K562 (cell line): Measurements from ENCODE around the gene SCML2. TPM values are rescaled to one million over a fixed set of nuclear protein-coding genes. Genes with fewer than 3 reads are reported as not detected.

Source experiments
- ATAC-seq: fragments of 200-7000 bp; cut with Tn5 transposase; 3 replicates; pipeline ENCODE4 v1.9.1; 2020; ENCODE audit warnings: moderate library complexity
- BruUV-seq: library from RNA; stranded (reverse); fragments of 400-500 nt; replicated peaks from 2 replicates; lab custom pipeline; 2021; lab: Mats Ljungman, UMichigan
- CTCF ChIA-PET: fragments of 300-600 bp; formaldehyde crosslinking; extraction: SDS; loops from one replicate; lab custom pipeline; 2021; ENCODE audit warnings: low intra/inter-chr PET ratio; lab: Yijun Ruan, JAX
- POLR2A ChIA-PET: fragments of 300-600, 350-650 bp; sonication (Branson Sonifier 250); formaldehyde crosslinking; extraction: SDS; loops from one replicate; lab custom pipeline; 2021; ENCODE audit warnings: antibody characterized with exemption, inconsistent platforms; lab: Yijun Ruan, JAX
- DNase-seq, 4 experiments: peaks; one replicate each; pipeline versions ENCODE4 v3.0.0 to v3.0.0-alpha.2; 2011 to 2018; ENCODE audit warnings: low spot score in 3 of 4, mixed read lengths in 3 of 4; ENCODE audit errors: extremely low read depth in 1 of 4
- FAIRE-seq: peaks from 2 replicates; lab custom pipeline; 2011; peaks lifted over from hg19 to GRCh38; lab: Jason Lieb, UNC
- H2AFZ ChIP-seq: 2 replicates; pipeline ENCODE4 v1.6.0; 2011; ENCODE audit warnings: low read depth, low read length, control low read depth, inconsistent platforms
- H3K27ac ChIP-seq: fragments of 200-600 bp; 3 replicates; pipeline ENCODE4 v1.8.0; 2011; ENCODE audit warnings: low read depth, mild to moderate bottlenecking, control low read depth, inconsistent platforms, low read length, moderate library complexity, mixed read lengths; ENCODE audit errors: extremely low read depth
- H3K27me3 ChIP-seq, 2 experiments: fragments of 300-600 bp in 1 of 2; 2 replicates in 1 of 2; 3 replicates in 1 of 2; pipeline versions ENCODE4 v1.6.0 to v1.8.0; 2011; ENCODE audit warnings: inconsistent platforms in 2 of 2, low read length in 2 of 2, mild to moderate bottlenecking in 1 of 2, mixed read lengths in 1 of 2, moderate library complexity in 1 of 2; ENCODE audit not compliant: control insufficient read depth in 2 of 2, insufficient read depth in 2 of 2
- H3K36me3 ChIP-seq: fragments of 300-600 bp; 3 replicates; pipeline ENCODE4 v1.8.0; 2011; ENCODE audit warnings: mild to moderate bottlenecking, low read length, inconsistent platforms; ENCODE audit not compliant: control insufficient read depth, insufficient read depth
- H3K4me1 ChIP-seq, 2 experiments: fragments of 200-600 bp in 1 of 2; replicated peaks in 1 of 2; 2 replicates in 1 of 2; 3 replicates in 1 of 2; pipeline versions ENCODE4 v1.5.1 to v1.8.0; 2011; ENCODE audit warnings: inconsistent platforms in 2 of 2, low read length in 2 of 2, mild to moderate bottlenecking in 1 of 2, mixed read lengths in 1 of 2, moderate library complexity in 1 of 2; ENCODE audit not compliant: control insufficient read depth in 2 of 2, insufficient read depth in 2 of 2
- H3K4me2 ChIP-seq: 2 replicates; pipeline ENCODE4 v1.6.1; 2011; ENCODE audit warnings: low read length, control low read depth, inconsistent platforms, mixed read lengths; ENCODE audit not compliant: insufficient read depth
- H3K4me3 ChIP-seq: fragments of 200-600 bp; sonication (generic), shearing (Covaris generic); 2 replicates; pipeline ENCODE4 v1.5.1; 2016; ENCODE audit warnings: control low read depth, inconsistent platforms
- H3K79me2 ChIP-seq: fragments of 200-600 bp; 3 replicates; pipeline ENCODE4 v1.8.0; 2011; ENCODE audit warnings: low read length, inconsistent platforms; ENCODE audit not compliant: control insufficient read depth, insufficient read depth
- H3K9ac ChIP-seq, 2 experiments: 2 replicates each; pipeline versions ENCODE4 v1.6.0 to v1.6.1; 2011; ENCODE audit warnings: low read depth in 2 of 2, low read length in 2 of 2, control low read depth in 1 of 2, inconsistent platforms in 1 of 2, mild to moderate bottlenecking in 1 of 2, mixed read lengths in 1 of 2; ENCODE audit not compliant: insufficient read depth in 1 of 2
- H3K9me1 ChIP-seq: one replicate; pipeline ENCODE4 v1.6.0; 2011; ENCODE audit warnings: inconsistent platforms, mild to moderate bottlenecking, low read length, moderate library complexity; ENCODE audit not compliant: control insufficient read depth, insufficient read depth
- H3K9me3 ChIP-seq: replicated peaks from 2 replicates; pipeline ENCODE4 v1.5.1; 2011; ENCODE audit warnings: low read depth, low read length, inconsistent platforms; ENCODE audit not compliant: control insufficient read depth, insufficient read depth
- H4K20me1 ChIP-seq: replicated peaks from 2 replicates; pipeline ENCODE4 v1.6.1; 2011; ENCODE audit warnings: low read length, inconsistent platforms, mixed read lengths; ENCODE audit not compliant: control insufficient read depth, insufficient read depth
- CTCF ChIP-seq, 3 experiments: IDR thresholded peaks in 2 of 3; conservative IDR thresholded peaks in 1 of 3; 2 replicates each; pipeline ENCODE4 v1.5.1; 2011 to 2012; ENCODE audit warnings: low read length in 3 of 3, mild to moderate bottlenecking in 3 of 3, control low read depth in 2 of 3, improper control_type of control experiment in 1 of 3, inconsistent platforms in 1 of 3, low read depth in 1 of 3, mixed read lengths in 1 of 3, moderate library complexity in 1 of 3; ENCODE audit not compliant: insufficient read depth in 2 of 3
- ETV5 ChIP-seq: sonication (generic); formaldehyde crosslinking; IDR thresholded peaks from 2 replicates; pipeline ENCODE4 v1.4.0; 2020; ENCODE audit warnings: low read depth, mild to moderate bottlenecking, missing genetic modification reagents
- HMBOX1 ChIP-seq: sonication (generic); IDR thresholded peaks from 2 replicates; pipeline ENCODE4 v1.6.1; 2016
- HOMEZ ChIP-seq: fragments of 250-450 bp; sonication (Bioruptor Pico); IDR thresholded peaks from 2 replicates; pipeline ENCODE4 v1.4.0; 2020; ENCODE audit warnings: mild to moderate bottlenecking, moderate library complexity
- MEF2D ChIP-seq: conservative IDR thresholded peaks from 2 replicates; pipeline ENCODE4 v1.6.1; 2016; ENCODE audit warnings: low read depth, missing genetic modification characterization, missing compliant biosample characterization
- TAF1 ChIP-seq: IDR thresholded peaks from 2 replicates; pipeline ENCODE4 v1.6.1; 2011; ENCODE audit warnings: mild to moderate bottlenecking, low read length, moderate library complexity; ENCODE audit not compliant: insufficient read depth, control insufficient read depth, severe bottlenecking; ENCODE audit errors: extremely low read depth
- ZNF184 ChIP-seq: sonication (generic); formaldehyde crosslinking; IDR thresholded peaks from 2 replicates; pipeline ENCODE4 v1.5.0; 2020; ENCODE audit warnings: missing genetic modification reagents
- ZNF41 ChIP-seq: fragments of 250-450 bp; sonication (Bioruptor Pico); conservative IDR thresholded peaks from 2 replicates; pipeline ENCODE4 v1.4.0; 2020; ENCODE audit warnings: mild to moderate bottlenecking
- WGBS: fragments of 100-300 bp; shearing (Covaris generic); methylation state at CpG from one replicate; pipeline ENCODE4 v1.1.6; 2016; ENCODE audit warnings: low coverage, mixed read lengths; ENCODE audit not compliant: insufficient coverage; ENCODE audit errors: missing lambda C conversion rate; 5-methylcytosine and 5-hydroxymethylcytosine counted together
- in situ Hi-C: fragments of 300-500 bp; cut with MboI; formaldehyde crosslinking; loops from 4 replicates; pipeline ENCODE4 v1.15.0; 2018; ENCODE audit warnings: inconsistent platforms, mixed read lengths
- intact Hi-C: fragments of 100-400 bp; cut with micrococcal nuclease; formaldehyde crosslinking; loops from 2 replicates; pipeline ENCODE4 v1.14.2; 2022
- polyA plus RNA-seq, 8 experiments: library from polyadenylated mRNA; depleted of rRNA in 4 of 8; stranded (reverse) in 5 of 8; unstranded in 3 of 8; fragments of >200 nt; fragmentation: Nextera tagmentation in 2 of 8; fragmentation: Illumina TruSeq in 1 of 8; extraction: Ambion mirVana in 2 of 8; extraction: Trizol in 1 of 8; gene quantifications; 2 replicates each; pipeline versions ENCODE4 v1.2.1 to v1.2.3, GENCODE V29; 2011 to 2014; ENCODE audit warnings: inconsistent platforms in 1 of 8, missing spikeins in 1 of 8
- total RNA-seq, 7 experiments: library from RNA; depleted of rRNA in 6 of 7; stranded (reverse); fragments of >200 nt in 6 of 7; fragmentation: Illumina TruSeq in 2 of 7; extraction: Trizol in 2 of 7; gene quantifications; 2 replicates each; pipeline versions ENCODE4 v1.2.1 to v1.2.3, GENCODE V29; 2011 to 2021; ENCODE audit warnings: low replicate concordance in 1 of 7

The SCML2 gene
- total and polyA plus RNA-seq, 9 of the 15 experiments (the other 6 are each of a cell fraction or from before 2014, with no cell fraction given) = 15.1 to 30.8 (median 22.9) TPM

- H4K20me1 ChIP-seq = no peaks in the 10 kb centered on the region
- no peak for FAIRE-seq
- H3K9me3 ChIP-seq = no peaks in the 10 kb centered on the region
- intact Hi-C loops = no loop called here
- TF ChIP-seq ETV5 (CRISPR knock-in tag) (no peak), HOMEZ (no peak), HMBOX1 (no peak), MEF2D (tag) (no peak), ZNF184 (CRISPR knock-in tag) (no peak), ZNF41 (CRISPR knock-in tag) (0 out of 2 replicates have a peak, but pooled peaks have one; percentile 17), CTCF (IDR thresholded peaks at IDR 0.05 in 2 of 3, conservative IDR thresholded peaks at IDR 0.05 in 1 of 3; ENCODE audit: insufficient read depth in 2 of 3, low read depth in 1 of 3, low read length in 3 of 3) (no peak), TAF1 (no peak)
- no peak overlapping the region for H3K4me2 ChIP-seq
- no TSS peak for BruUV-seq
- H3K27me3 ChIP-seq = no peaks in the 10 kb centered on the region; a peak in 1 of 5 replicates
- H3K9me1 ChIP-seq = no peaks in the 10 kb centered on the region
- H3K27ac ChIP-seq = no peak overlapping the region
- in situ Hi-C loops = no loop called here
- no peak overlapping the region for H2AFZ ChIP-seq
- ChIA-PET POLR2A (no interaction called here), CTCF (no interaction called here)
- H3K79me2 ChIP-seq = no peaks in the 10 kb centered on the region
- 0% methylated on average over 5 of the region's 5 CpGs for WGBS
- no peaks in the 10 kb centered on the region for H3K4me1 ChIP-seq
- H3K4me3 ChIP-seq = no peak overlapping the region
- no peaks in the 10 kb centered on the region for H3K36me3 ChIP-seq
- H3K9ac ChIP-seq = no peak overlapping the region
- no peak for ATAC-seq
- no peak for DNase-seq
These were observed 150.9 kb downstream of the SCML2 start for GRCh38 chrX:18203631-18204030.
